AG09309 (cell line): ENCODE measurements around the gene KBTBD7.

ENCODE experiments used
- DNase-seq: peaks from one replicate; pipeline ENCODE4 v3.0.0-alpha.2; 2010; ENCODE audit warnings: low read depth
- H3K4me3 ChIP-seq: 2 replicates; pipeline ENCODE4 v1.5.1; 2011; ENCODE audit warnings: mild to moderate bottlenecking, low read depth, low read length, moderate library complexity; ENCODE audit not compliant: control insufficient read depth
- CTCF ChIP-seq: IDR thresholded peaks from 2 replicates; pipeline ENCODE4 v1.5.1; 2011; ENCODE audit warnings: mild to moderate bottlenecking, low read depth, low read length, inconsistent platforms; ENCODE audit not compliant: insufficient read depth, control insufficient read depth; ENCODE audit errors: missing control alignments

Gene KBTBD7

GRCh38 chr13:41213919-41214318 lies 19.6 kb upstream of the KBTBD7 start:
- no peak for TF ChIP-seq CTCF

GRCh38 chr13:41213316-41213715 lies 18.9 kb upstream of the KBTBD7 start:
- no peak for DNase-seq
- no peak for TF ChIP-seq CTCF
- no peak overlapping the region for H3K4me3 ChIP-seq

More at GRCh38 chr13:41213919-41214318, 19.6 kb upstream of the KBTBD7 start:
- H3K4me3 ChIP-seq, result no peak overlapping the region
- DNase-seq, result no peak

- H3K4me3 ChIP-seq, result no peak overlapping the region
- DNase-seq, result no peak
- no peak for TF ChIP-seq CTCF
Observed at GRCh38 chr13:41212881-41213280, 18.5 kb upstream of the KBTBD7 start.

- H3K4me3 ChIP-seq, result no peak overlapping the region
- DNase-seq, result no peak
- TF ChIP-seq CTCF, result no peak
Observed at GRCh38 chr13:41211062-41211461, 16.7 kb upstream of the KBTBD7 start.

GRCh38 chr13:41206467-41206866 lies 12.1 kb upstream of the KBTBD7 start:
- DNase-seq, result no peak
- TF ChIP-seq CTCF, result no peak
- no peak overlapping the region for H3K4me3 ChIP-seq

GRCh38 chr13:41203810-41204209 lies 9.4 kb upstream of the KBTBD7 start:
- DNase-seq, result no peak
- no peak overlapping the region for H3K4me3 ChIP-seq
- no peak for TF ChIP-seq CTCF

GRCh38 chr13:41200126-41200525 lies 5.8 kb upstream of the KBTBD7 start:
- no peak overlapping the region for H3K4me3 ChIP-seq
- no peak for DNase-seq
- peak; percentile 43 for TF ChIP-seq CTCF
